ENCODE results near the gene B4GALNT3.
"Not testable (repeated sequence)": the region's sequence is repeated elsewhere in the genome, so short reads cannot be mapped to it uniquely, and the experiment has no call there.

DNA sequence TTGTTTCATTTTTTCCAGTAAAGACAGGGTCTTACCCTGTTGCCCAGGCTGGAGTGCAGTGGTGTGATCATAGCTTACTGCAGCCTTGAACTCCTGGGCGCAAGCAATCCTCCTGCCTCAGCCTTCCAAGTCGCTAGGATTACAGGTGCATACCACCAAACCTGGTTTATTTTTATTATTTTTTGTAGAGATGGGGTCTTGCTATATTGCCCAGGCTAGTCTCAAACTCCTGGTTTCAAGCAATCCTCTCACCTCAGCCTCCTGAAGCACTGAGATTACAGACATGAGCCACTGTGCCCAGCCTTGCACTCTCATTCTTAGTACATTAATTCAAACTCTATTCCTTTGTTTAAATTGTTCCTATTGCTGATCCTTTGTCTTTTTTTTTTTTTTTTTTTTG is 24.0 kb upstream of the B4GALNT3 start:
- TF ChIP-seq FOXK2 (IDR thresholded peaks at IDR 0.05); ELF4 (IDR thresholded peaks at IDR 0.05); HDGF (IDR thresholded peaks at IDR 0.05; ENCODE audit: borderline replicate concordance); SP1 (IDR thresholded peaks at IDR 0.05); ARNT (IDR thresholded peaks at IDR 0.05); LEF1 (IDR thresholded peaks at IDR 0.05; ENCODE audit: borderline replicate concordance); TARDBP (IDR thresholded peaks at IDR 0.05); BHLHE40 (IDR thresholded peaks at IDR 0.05; ENCODE audit: borderline replicate concordance); FOXM1 (IDR thresholded peaks at IDR 0.05; ENCODE audit: borderline replicate concordance): not testable (repeated sequence)
